GM18858 (cell line): ENCODE data around the gene TAF6L.
"Not testable (repeated sequence)": the region's sequence is repeated elsewhere in the genome, so short reads cannot be mapped to it uniquely, and the experiment has no call there.

Source experiments
- ATAC-seq: cut with Tn5 transposase; IDR thresholded peaks from one replicate; pipeline ENCODE4 v1.9.1; 2021; ENCODE audit not compliant: unreplicated experiment

Gene TAF6L

GRCh38 chr11:62771144-62772021, at the start of gene TAF6L:
Gene TAF6L (plus strand): TSS chr11:62771396. CDS start chr11:62775784, 4,388 bp downstream.
- ATAC-seq, result peak; percentile 64

GRCh38 chr11:62721994-62722393, 49.2 kb upstream of the TAF6L start:
- no peak for ATAC-seq

GRCh38 chr11:62724171-62724570, 47.0 kb upstream of the TAF6L start:
- no peak for ATAC-seq

GRCh38 chr11:62725646-62726045, 45.5 kb upstream of the TAF6L start:
- no peak for ATAC-seq

- ATAC-seq, result no peak
Observed at GRCh38 chr11:62726156-62726914, 44.9 kb upstream of the TAF6L start.

GRCh38 chr11:62726915-62727164, 44.4 kb upstream of the TAF6L start:
- no peak for ATAC-seq

- peak; percentile 45 for ATAC-seq
Observed at GRCh38 chr11:62727165-62727871, 43.9 kb upstream of the TAF6L start, which contains the start of gene HNRNPUL2. Gene HNRNPUL2 (minus strand): TSS chr11:62727457. CDS start chr11:62727156, 301 bp downstream.

- peak; percentile 36 for ATAC-seq
Observed at GRCh38 chr11:62727872-62728170, 43.4 kb upstream of the TAF6L start.

GRCh38 chr11:62728171-62728988, 42.8 kb upstream of the TAF6L start, which contains the start of gene TTC9C:
Gene TTC9C (plus strand): TSS chr11:62728486. CDS start chr11:62728849, 363 bp downstream.
- peak; percentile 1 for ATAC-seq

- not testable (repeated sequence) for ATAC-seq
Observed at GRCh38 chr11:62730076-62730475, 41.1 kb upstream of the TAF6L start.

GRCh38 chr11:62732830-62733229, 38.4 kb upstream of the TAF6L start:
- ATAC-seq, result no peak

GRCh38 chr11:62737196-62737595, 34.0 kb upstream of the TAF6L start:
- no peak for ATAC-seq

- ATAC-seq, result no peak
Observed at GRCh38 chr11:62747475-62748160, 23.6 kb upstream of the TAF6L start.

GRCh38 chr11:62749931-62750330, 21.3 kb upstream of the TAF6L start:
- ATAC-seq, result not testable (repeated sequence)

- no peak for ATAC-seq
Observed at GRCh38 chr11:62752177-62752785, 18.9 kb upstream of the TAF6L start.

GRCh38 chr11:62752994-62753735, 18.0 kb upstream of the TAF6L start:
- ATAC-seq, result no peak

- peak; percentile 84 for ATAC-seq
Observed at GRCh38 chr11:62753736-62754603, 17.2 kb upstream of the TAF6L start, which contains the start of gene ZBTB3. Gene ZBTB3 (minus strand): TSS chr11:62754160. CDS start chr11:62753664, 496 bp downstream.

- ATAC-seq, result no peak
Observed at GRCh38 chr11:62755086-62755615, 16.0 kb upstream of the TAF6L start.
